Endometrium (tissue), 2 donors: Measurements from ENCODE around the gene CEP41.
"Not testable (repeated sequence)": the region's sequence is repeated elsewhere in the genome, so short reads cannot be mapped to it uniquely, and the experiment has no call there.

Experiments
- FAIRE-seq: peaks from 2 replicates; lab custom pipeline; 2012; peaks lifted over from hg19 to GRCh38; lab: Jason Lieb, UNC
- donor health status: control.
- donor health status: control.

The CEP41 gene

DNA sequence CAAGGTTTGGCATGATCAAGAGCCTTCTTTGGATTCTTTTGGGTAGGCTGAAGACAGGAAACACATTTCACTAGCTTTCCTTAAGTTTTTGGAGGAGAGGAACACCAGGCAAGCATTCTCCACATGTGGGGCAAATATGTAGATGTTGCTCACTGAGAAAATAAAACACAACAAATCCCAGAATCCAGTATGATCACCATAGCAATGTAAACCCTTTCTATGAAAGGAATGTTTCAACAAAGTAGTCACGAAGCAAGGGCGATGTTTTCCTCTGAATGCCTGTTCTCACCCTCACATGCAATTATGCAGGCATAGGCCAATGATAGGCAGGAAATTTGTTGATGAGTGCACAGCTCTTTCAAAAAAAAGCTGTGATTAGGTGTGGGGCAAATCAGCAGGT is 20.5 kb upstream of the CEP41 start:
- FAIRE-seq, result no peak

DNA sequence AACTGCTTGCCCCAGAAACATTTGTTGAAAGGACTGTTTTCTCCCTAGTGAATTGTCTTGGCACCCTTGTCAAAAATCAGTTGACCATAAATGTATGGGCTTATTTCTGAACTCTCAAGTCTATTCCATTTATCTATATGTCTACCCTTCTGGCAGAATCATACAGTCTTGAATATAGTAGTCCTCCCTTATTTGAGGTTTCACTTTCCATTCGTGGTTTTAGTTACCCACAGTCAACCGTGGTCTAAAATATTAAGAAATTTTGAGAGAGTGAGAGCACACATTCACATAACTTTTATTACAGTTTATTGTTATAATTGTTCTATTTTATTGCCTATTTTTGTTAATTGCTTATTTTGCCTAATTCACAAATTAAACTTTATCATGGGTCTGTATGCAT is 17.4 kb upstream of the CEP41 start:
- no peak for FAIRE-seq

DNA sequence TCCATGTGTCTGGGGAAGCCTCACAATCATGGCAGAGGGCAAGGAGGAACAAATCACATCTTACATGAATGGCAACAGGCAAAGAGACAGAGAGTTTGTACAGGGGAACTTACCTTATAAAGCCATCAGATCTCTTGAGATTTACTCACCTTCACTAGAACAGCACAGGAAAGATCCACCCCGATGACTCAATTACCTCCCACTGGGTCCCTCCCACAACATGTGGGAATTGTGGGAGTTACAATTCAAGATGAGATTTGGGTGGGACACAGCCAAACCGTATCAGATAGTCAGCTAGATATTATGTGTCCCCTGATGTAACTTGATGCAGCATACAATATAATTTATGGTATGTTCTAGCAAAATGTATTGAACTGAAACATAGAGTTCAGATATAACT is 14.1 kb upstream of the CEP41 start:
- no peak for FAIRE-seq

DNA sequence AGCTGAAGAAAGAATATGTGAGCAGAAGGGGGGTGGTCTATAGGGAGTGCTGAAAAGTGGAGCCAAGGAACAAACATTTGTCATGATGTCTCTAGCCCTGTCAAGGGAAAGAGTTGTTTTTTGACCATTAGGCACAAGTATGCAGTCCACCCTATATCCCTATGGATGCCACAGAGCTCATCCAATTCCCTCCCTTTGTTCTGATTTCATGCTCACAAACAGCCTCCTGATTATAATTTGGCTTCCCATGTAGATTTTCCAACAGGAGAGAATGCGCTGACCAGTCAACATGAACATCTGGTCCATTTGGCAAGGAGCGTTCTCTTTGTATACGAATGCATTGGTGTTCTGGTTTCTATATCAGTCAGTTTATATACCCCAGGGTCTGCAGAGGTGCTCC is 12.1 kb upstream of the CEP41 start:
- FAIRE-seq, result no peak

DNA sequence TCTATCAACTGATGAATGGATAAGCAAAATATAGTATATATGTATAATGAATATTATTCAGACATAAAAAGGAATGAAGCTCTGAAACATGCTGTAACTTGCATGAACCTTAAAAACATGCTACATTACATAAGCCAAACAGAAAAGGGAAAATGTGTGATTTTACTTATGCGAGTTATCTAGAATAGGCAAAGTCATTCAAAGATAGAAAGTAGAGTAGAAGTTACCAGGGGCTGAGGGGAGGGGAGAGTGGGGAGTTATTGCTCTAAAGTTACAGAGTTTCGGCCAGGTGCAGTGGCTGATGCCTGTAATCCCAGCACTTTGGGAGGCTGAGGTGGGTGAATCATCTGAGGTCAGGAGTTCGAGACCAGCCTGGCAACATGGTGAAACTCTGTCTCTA is 10.5 kb upstream of the CEP41 start:
- FAIRE-seq, result not testable (repeated sequence)

DNA sequence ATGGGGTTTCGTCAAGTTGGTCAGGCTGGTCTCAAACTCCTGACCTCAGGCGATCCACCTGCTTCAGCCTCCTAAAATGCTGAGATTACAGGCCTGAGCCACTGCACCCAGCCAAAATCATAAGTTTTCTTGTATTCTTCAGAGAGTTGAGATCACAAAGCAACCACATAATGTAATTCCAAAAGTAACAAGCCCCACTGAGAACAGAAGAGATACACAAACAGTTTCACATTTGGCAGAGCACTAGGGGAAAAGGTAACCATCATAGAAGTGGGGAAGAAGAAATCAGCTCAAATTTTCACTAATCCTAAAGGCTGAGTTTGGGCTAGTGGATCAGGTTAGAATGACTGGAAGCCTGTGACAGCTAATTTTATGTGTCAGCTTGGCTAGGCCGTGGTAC is 5.4 kb upstream of the CEP41 start:
- no peak for FAIRE-seq

DNA sequence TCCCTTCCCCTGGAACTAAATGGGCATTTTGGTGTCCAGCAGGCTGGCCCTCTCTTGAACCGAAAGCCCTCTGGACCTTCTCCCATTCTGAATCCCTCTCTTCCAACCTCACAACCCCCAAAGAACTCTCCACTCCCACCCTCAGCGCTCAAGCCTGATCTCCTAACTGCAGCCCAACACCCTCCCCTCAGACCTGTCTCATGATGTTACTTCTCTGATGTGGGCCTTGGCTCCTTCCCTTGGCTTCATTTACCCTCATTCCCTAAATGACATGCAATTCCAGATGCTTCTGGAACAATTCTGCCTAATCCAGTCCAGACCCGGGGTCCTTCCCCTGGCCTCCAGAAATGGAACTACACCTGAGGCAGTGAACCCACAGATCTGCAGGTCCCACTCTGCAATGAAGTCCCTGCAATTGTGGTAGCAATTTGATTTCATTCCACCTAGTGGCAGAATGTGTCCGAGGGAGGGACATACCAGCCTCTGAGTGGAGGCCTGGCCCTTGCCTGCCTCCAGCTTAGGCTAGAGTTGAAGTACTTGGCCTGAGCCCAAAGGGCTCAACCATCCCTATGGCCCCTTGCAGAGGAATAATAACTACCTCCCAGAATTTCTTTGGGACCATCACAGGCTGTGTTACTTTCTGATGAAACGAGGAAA is 4.1 kb upstream of the CEP41 start:
- FAIRE-seq, result no peak

DNA sequence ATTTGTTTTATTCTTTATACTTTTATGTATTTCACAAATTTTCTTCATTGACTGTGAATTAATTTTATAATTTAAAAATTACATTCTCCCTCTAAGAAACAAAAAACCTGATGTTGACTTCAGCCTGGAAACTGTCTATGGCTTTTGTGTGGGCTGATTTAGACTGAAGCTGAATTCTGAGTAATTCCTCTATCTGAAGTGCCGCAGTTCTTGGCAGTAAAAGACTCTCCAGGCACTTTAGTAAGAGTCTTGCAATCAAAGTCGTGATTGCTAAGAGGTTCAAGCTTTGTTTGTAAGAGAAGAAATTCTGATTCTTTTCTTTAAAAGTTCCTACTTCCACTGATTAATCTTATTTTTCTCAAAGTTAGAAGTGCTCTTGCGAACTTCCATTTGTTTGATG is 3.4 kb upstream of the CEP41 start:
- no peak for FAIRE-seq

DNA sequence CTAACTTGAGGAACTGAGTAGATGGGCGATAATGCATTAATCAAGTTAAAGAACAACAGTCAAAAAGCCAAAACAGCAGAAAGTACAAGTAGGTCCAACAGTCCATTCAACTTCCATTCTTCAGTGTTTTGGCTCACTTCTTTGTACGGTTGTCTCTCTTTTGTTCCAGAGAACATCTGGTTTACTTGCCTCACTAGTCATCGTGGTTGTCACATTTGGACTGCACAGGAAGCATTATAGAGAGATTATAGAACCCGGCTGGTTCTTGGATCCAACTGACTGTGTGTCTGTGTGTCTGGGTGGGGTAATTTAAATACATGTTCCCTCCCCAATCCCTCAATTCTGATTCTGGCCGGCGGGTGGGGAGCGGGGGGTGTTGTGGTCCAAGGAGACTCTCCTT is 1.8 kb upstream of the CEP41 start:
- no peak for FAIRE-seq

DNA sequence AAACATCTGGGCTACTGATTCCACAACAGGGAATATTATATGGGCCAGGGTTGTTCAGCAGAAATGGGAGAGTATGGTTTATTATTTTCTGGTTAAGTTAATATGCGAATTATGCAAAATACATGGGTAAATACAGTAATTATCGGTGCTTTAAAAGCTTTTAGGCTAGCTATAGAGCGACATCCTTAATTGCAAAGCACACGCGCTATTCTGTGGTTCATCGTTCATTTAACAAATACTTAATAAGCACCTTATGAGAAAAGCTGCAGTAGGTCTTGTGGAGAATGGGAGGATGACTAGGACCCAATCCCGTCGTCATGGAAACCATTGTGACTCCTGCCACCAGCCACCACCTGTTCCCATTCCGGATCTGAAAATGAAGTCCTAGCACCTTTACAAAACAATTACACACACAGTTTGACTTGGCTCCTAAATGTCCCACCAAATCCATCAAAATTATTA is 623 bp upstream of the CEP41 start:
- FAIRE-seq, result no peak

DNA sequence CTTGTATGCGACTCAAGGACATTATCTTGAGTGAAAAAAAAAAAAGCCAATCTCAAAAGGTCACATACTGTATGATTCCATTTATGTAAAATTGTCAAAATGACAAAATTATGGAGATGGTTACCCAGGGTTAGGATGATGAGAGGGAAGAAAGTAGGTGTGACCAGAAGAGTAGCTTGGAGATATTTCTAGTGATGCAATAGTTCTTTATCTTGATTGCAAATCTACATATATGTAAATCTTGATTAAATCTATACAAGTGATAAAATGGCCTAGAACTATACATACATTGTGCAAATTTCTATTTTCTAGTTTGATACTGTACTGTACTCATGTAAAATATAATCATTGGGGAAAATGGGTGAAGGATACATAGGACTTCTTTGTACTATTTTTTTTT is 4.6 kb downstream of the CEP41 start:
- FAIRE-seq, result no peak

DNA sequence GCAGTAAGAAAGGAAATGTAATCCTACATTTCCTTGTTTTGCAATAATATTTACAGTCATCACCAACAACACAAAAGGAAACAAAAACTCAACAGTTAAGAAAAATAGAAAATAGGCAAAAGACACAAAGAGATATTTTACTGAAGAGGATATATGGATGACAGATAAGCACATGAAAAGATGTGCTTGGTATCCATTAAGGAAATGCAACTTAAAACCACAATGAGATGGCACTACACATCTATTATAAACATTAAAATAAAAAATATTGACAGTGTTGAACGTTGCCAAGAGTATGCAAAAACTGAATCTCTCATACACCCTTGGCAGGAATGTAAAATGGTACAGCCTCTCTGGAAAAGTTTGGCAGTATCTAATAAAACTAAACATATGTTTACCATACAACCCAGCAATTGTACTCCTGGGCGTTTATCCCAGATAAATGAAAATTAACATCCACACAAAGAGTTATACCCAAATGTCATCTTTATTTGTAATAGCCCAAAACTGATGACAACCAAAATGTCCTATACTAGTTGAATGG is 5.4 kb downstream of the CEP41 start:
- FAIRE-seq, result no peak

DNA sequence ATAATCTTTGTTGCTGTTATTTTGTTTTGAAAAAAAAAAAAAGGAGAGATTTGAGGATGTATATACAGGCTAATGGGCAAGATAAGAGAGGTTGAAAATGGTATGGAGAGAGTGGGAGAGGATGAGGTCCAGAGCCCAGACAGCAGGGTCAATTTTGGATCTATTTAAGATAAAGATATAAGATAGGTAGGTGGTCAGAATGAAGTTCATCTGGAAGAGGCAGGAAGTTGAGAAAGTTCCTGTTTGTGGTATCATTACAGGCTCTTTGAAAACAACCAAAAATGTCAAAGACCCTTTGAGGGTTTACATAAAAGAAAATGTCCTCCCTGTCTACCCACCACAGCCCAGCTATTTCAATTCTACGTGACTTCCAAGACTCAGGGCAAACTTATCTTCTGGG is 7.5 kb downstream of the CEP41 start:
- FAIRE-seq, result no peak

DNA sequence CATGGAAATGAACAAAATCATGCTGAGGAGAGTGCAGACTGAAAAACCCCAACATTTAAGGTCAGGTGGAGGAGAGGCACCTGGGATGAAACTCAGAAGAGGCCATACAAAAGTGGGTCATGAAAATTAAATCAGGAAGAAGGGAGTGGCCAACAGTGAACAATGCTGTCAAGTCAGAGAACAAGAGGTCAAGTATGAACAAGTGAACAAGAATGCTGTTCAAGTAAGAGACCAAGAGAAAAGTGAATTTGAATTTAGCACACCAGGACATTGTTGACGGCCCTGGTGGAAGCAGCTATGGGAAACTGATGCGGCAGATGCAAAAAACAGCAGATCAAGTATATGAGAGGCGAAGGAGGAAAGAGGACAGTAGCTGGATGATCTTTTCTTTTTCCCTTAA is 7.9 kb downstream of the CEP41 start:
- FAIRE-seq, result no peak

DNA sequence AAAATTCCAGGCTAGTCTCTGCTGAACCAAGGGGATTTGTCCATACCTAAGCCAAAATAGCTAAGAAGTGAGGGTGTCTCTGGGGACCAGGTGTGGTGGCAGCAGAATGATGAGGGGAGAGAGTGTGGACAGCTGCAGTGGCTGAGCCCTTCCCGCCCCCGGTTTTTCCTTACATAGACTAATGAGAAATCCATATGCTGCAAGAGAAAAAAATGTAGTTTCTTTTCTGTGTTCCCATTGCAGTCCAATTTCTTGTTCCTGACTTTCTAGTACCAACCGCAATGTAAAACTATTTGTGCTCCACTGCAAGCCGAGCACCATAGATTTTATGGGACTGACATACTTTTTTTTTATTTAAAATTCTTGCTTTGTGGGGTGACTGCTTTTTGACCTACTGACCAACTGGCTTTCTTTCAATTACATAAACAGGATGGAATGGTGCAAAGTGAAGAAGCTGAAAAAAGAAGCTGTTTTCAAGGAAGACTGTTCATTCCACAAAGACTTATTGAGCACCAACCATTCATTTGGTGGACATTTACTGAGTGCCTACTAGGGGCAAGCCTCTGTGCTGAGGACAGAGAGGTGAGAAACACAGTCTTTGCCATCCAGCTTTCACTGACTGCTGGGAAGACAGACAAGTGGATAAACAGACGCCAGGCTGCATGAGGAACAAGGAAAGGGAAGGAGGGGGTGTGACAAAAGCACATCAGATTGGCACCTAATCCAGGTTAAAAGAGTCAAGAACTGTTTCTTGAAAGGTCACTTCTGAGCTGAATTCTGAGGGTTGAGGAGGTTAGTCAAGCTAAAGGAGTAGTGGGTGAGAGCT is 9.8 kb downstream of the CEP41 start:
- FAIRE-seq, result peak; percentile 33

DNA sequence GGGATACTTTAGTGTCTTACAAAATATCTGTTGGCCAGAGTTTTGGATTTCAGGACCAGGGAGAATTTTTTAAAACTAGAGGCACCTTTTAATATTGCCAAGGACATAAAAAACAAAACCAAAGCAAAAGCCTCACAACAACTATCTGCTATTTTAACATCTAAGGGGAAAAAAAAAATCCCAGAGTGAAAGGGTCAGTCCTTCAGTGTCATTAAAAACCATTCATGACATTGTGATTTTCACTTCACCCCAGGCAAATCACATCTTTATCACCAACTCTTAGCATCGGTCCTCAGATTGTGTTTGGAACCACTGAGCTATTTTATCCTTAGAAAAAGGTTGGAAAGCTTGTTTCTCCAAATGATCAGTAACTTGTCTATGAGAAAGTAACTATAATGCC is 10.7 kb downstream of the CEP41 start:
- FAIRE-seq, result no peak

DNA sequence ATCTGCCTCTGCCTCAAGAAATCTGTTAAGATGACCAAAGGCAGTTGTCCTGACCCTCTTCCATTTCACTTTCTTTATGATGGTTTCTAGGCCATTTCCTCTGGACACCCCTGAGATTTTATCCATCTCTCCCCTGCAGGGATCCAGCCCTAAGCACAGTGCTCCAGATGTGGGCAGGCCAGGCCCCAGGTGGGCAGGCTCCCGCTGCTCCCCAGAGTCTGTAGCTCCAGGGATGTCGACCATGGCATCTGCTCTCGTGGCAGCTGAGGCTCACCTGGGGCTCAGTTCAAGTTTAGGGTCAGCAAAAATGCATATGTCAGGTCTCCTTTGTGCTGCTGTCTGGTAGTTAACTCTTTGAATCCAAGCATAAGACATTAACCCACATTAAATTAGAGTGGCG is 11.8 kb downstream of the CEP41 start:
- no peak for FAIRE-seq

DNA sequence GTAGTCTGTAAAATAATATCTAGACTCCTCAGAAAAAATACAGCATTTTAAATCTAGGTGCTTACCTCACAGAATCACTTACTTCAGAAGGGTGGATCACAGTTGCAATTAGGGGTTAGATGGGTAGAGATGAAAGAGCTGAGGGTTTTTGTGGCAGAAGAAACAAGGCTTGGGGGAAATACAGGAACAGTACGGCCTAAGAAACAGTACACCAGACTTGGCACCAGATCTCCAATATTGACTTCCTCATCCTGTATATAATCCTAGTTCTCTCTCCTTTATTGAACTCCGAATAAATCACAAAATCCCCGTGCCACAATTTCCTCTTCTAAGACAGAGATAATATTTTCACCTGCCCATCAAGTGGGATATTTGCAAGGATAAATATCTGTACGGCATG is 14.3 kb downstream of the CEP41 start:
- FAIRE-seq, result no peak

DNA sequence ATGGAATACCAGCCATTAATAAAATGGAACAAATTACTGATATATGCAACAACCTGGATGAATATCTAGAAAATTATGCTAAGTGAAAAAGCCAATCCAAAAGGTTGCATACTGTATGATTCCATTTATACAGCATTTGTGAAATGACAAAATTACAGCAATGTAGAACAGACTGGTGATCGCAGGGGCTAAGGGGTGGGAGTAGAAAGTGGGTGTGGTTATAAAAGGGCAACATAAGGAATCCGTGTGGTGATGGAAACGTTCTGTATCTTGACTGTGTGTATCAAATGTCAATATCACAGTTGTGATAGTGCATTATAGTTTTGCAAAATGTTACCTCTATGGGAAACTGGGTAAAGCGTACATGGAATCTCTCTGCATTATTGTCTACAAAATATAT is 15.0 kb downstream of the CEP41 start:
- FAIRE-seq, result no peak

DNA sequence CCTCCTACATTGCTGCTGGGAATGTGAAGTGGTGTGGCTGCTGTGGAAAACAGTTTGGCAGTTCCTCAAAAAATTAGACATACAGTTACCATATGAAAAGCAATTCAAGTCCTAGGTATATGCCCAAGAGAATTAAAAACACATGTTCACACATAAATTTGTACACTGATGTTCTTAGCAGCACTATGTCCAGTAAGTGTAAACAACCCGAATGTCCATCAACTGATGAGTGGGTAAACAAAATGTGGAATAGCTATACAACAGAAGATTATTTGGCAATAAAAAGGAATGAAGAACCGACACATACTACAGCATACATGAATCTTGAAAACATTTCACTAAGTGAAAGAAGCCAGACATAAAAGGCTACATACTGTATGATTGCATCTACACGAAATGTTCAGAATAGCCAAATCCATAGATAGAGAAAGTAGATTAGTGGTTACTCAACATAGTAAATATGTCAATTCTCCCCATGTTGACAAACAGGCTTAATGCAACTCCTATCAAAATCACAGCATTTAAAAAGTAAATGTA is 17.2 kb downstream of the CEP41 start:
- no peak for FAIRE-seq

DNA sequence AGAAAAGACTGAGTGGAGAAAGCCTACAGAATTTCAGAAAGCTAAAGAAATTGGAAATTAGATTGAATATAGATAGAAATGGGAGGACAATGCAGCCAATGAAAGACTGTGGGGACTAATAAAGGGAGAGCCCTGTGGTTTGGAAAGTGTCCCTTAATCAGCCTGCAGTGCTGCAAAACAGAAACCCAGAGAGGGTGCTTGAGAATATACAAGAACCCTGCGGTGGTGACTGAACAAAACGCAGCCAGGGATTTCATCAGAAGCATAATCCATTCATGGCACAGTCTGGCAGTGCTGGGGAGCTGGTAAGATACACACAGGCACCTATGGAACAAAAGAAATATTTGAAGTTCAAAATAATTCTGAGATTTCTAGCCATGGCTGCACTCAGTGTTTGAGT is 19.1 kb downstream of the CEP41 start:
- no peak for FAIRE-seq

DNA sequence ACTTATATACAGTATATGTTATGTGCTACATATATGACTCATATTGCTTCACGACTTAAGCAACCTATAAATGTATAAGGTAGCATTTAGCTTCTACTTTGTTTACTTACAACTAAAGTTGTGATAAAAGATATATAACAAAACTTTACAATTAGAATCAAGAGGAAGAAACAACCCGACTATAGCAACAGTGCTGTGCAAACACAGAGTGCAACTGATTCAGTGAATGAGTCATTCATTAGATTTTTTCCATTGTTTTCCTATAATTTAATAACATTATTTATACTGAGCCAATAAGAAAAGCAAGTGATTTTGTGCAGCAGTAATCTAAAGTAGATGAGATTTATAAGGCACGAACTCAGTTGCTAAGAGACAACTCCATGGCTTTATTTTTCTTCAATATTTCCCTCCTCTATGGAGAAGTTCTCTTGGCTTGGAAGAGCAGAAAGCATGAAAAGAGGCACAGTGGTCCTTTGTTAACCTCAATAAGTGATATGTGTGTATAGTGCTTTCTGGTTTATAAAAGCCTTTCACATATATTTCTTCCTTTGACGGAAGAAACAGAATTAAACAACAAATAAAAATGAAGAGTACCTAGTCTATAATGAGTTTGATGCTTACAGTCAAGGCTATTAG is 19.8 kb downstream of the CEP41 start:
- FAIRE-seq, result no peak

DNA sequence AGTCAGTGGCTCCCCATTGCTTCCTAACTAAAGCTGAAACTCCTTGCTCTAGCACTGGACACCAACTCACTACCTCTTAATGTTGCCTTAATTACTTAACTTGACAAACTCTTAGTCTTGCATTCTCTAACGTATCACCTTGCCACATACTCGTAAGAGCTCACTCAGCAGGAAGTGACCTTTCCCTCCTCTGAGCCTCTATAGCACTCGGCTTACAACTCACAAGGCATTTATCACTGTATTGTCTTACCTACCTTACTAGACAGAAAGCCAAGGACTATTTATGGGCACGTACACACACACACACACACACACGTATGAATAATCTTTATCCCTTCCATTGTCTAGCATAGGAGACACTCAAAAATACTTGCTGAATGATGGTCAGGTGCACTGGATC is 21.2 kb downstream of the CEP41 start:
- no peak for FAIRE-seq
